Dermis blood vessel endothelial cell (primary cell): ENCODE results near the gene LGALS4. TPM values are rescaled to one million over a fixed set of nuclear protein-coding genes. Genes with fewer than 3 reads are reported as not detected.
"Not testable (repeated sequence)": the region's sequence is repeated elsewhere in the genome, so short reads cannot be mapped to it uniquely, and the experiment has no call there.

Experiments used
- DNase-seq: peaks from one replicate; pipeline ENCODE4 v3.0.0; 2010
- total RNA-seq: library from RNA; depleted of rRNA; stranded (reverse); fragments of >200 nt; gene quantifications from 2 replicates; pipeline ENCODE4 v1.2.3, GENCODE V29; 2014

LGALS4 gene
- total RNA-seq, 1 donor from 2014 or later, result not detected

- DNase-seq, result peak; percentile 55
Observed at GRCh38 chr19:38793177-38793576, 19.6 kb downstream of the LGALS4 start.

GRCh38 chr19:38792250-38793111 lies 20.3 kb downstream of the LGALS4 start:
- DNase-seq, result peak; percentile 59

GRCh38 chr19:38791451-38792064 lies 21.2 kb downstream of the LGALS4 start:
- DNase-seq, result not testable (repeated sequence)

GRCh38 chr19:38790507-38791403 lies 22.0 kb downstream of the LGALS4 start:
- not testable (repeated sequence) for DNase-seq

DNA sequence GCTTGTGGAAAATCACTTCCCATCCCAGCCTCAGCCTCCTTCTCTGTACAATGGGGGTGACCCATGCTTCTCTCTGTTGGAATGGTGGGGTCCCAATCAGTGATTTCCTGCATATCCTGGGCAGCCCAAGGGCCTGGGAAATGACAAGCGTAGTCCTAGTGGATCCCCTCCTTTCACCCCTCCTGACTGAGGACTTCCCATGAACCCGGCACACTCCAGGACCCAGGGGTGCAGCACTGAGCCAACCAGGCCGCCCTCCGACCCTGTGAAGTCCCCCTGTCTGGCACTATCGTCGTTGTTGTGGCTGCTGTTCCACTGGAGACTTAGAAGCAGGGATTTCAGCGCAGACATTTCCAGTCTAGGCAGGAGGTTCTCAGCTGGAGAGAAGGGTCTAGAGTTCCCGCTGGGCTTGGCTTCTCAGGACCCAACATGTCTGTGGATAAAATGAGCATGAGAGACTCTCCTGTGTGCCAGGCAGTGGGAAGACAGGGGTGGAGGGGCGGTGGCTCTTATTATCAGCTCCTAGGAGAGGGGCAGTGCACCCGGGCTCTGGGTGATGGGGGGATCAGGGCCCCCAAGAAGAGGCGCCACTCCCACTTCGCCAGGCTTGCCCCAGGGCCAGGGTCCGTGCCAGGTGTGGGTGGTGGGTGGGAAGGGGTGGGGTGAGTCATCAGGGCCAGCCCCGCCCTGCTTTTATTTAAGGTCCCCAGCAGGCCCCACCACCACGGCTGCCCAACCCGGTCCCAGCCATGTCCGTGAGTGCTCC lies 24.1 kb downstream of the LGALS4 start, which contains the start of gene LGALS7B:
LGALS7B (plus strand) TSS at position 723 of the 766 bp plus-strand sequence; CDS start at position 750, 27 bp downstream.
- DNase-seq, result no peak

- DNase-seq, result no peak
Observed at GRCh38 chr19:38786572-38787265, 26.0 kb downstream of the LGALS4 start.

DNA sequence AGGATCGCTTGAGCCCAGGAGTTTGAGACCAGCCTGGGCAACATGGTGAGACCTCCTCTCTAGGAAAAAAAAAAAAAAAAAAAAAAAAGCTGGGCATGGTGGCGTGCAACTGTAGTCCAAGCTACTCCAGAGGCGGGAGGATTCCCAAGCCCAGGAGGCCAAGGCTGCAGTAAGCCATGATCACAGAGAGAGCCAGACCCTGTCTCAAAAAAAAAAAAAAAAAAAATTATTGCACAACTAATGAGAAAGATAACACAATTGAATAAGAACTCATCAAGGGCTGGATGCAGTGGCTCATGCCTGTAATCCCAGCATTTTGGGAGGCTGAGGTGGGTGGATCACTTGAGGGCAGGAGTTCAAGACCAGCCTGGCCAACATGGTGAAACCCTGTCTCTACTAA lies 26.7 kb downstream of the LGALS4 start:
- DNase-seq, result not testable (repeated sequence)

- no peak for DNase-seq
Observed at GRCh38 chr19:38785187-38785699, 27.5 kb downstream of the LGALS4 start.

DNA sequence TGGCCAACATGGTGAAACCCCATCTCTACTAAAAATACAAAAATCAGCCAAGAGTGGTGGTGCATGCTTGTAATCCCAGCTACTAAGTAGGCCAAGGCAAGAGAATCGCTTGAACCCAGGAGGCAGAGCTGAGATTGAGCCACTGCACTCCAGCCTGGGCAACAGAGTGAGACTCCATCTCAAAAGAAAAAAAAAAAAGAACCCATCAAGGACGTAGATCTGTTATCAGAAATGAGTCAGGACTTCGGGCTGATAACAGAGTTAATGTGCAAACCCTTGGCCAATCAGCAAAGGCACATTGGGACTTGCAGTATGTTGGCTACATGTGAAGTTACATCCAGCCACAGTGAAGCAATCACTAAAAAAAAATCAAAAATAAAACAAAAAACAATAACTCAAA lies 28.5 kb downstream of the LGALS4 start:
- no peak for DNase-seq

DNA sequence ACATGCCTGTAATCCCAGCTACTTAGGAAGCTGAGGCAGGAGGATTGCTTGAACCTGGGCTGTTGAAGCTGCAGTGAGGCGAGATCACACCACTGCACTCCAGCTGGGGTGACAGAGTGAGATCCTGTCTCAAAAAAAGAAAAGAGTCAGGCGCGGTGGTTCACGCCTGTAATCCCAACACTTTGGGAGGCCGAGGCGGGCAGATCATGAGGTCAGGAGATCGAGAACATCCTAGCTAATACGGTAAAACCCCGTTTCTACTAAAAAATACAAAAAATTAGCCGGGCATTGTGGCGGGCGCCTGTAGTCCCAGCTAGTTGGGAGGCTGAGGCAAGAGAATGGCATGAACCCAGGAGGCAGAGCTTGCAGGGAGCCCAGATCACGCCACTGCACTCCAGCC lies 30.5 kb downstream of the LGALS4 start:
- DNase-seq, result not testable (repeated sequence)

DNA sequence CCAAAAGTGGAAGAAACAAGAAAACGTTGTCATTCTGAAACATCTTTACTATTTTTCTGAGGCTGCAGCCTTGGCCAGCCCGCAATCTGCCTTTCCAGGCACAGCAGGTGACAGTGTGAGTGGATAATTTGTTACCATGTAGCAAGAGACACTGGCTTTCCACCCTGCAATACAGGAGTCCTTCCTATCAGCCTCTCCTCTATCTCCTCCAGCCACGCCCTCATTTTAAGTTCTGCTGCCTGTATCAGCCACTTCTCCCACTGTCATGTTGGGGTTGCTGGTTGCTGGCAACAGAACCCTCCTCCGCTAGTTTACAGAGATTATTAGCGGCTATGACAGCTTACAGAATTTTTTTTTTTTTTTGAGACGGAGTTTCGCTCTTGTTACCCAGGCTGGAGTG lies 31.7 kb downstream of the LGALS4 start:
- DNase-seq, result no peak

GRCh38 chr19:38780443-38780842 lies 32.3 kb downstream of the LGALS4 start:
- no peak for DNase-seq

DNA sequence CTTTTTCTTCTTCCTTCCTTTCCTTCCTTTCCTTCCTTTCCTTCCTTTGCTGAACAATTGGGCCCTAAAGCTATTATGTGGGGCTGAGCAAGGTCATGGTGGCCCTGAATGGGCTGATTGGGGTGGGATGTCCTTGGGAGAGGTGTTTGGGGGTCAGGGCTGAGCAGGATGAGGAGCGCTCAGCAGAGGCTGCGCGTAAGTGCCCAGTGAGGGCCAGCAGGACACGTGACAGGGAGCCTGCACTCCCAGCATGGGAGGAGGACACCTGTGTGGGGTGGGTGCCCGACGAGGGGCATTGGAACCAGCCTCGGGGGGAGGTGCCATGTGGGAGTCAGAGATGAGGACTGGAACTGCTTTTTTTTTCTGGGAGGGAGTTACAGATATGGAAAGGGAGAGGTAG lies 34.0 kb downstream of the LGALS4 start:
- no peak for DNase-seq

DNA sequence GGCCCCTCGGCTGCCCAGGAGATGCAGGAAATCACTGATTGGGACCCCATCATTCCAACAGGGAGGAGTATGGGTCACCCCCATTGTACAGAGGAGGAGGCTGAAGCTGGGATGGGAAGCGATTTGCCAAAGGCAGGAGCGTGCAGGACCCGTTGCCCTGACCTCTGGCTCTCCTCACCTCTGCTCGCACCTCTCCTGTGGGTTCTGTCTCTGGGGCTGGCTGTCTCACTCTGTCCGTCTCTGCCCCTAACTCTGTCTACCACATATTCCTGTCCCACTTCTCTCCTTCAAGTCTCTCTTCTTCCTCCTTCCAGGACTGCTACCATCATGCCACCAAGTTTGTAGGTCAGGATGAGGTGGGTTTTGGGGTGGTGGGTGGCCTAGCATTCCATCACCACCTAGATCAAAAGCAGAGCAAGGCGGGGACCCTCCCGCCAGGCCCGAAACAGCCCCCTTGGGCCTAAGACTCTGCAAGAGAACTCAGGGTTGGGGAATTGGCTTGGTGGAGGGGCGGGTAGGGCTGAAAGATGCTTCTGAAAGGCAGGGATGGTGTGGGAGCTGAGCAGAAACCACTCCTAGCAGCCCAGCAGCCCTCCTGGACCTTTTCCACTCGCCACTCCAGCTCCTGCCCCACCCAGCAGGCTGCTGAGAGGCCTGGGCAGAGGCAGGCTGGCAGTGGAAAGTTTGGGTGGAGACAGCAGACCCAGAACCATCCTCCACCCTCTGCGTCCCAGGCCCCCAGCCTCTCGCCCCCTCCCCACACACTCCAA lies 38.4 kb downstream of the LGALS4 start:
- no peak for DNase-seq

DNA sequence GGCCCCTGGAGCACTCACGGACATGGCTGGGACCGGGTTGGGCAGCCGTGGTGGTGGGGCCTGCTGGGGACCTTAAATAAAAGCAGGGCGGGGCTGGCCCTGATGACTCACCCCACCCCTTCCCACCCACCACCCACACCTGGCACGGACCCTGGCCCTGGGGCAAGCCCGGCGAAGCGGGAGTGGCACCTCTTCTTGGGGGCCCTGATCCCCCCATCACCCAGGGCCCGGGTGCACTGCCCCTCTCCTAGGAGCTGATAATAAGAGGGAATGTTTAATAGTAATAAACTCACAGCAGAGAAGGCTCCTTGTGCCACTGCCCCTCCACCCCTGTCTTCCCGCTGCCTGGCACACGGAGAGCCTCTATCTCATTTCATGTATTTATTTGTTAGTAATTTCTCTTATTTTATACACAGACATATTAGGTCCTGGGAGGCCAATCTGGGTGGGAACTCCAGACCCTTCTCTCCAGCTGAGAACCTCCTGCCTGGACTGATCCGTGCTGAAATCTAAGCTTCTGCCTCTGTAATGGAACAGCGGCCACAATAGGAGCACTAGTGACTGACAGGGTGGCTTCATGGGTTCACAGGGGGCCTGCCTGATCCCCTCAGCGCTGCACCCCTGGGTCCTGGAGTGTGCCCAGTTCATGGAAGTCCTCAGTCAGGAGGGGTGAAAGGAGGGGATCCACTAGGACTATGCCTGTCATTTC lies 39.1 kb downstream of the LGALS4 start, which contains the start of gene LGALS7:
LGALS7 (minus strand) TSS at position 49 of the 709 bp plus-strand sequence; CDS start at position 24, 25 bp downstream.
- DNase-seq, result no peak

DNA sequence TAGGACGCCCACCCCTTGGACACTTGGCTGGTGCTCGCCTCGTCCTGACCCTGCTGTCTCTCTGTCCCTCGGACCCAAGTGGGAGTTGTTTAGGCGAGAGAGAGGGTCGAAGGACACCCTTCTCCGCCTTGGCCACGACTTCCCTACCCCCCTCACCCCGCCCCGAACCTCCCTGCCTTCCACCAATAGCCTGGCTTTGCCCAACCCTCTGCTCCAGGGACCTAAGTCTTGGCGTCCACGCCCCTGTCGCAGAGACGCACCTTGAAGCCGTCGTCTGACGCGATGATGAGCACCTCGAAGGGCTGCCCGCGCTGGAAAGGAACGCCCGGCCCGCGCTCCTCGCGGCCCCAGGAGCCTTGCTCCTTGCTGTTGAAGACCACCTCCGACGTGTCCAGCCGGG lies 41.2 kb downstream of the LGALS4 start:
- DNase-seq, result not testable (repeated sequence)

DNA sequence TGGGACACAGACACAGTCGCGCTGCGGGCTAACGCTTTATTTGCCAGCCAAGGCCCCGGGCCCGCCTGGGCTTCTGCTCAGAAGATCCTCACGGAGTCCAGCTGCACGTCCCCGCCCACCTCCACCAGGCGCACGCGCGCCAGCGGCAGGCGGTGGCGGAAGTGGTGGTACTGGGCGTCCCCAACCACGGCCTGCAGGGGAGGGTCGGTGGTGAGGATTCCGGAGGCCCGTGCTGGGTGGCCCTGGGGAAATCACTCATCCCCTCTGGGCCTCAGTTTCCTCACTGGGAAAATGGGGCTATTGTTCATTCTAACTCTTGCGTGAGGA lies 41.8 kb downstream of the LGALS4 start:
- not testable (repeated sequence) for DNase-seq

DNA sequence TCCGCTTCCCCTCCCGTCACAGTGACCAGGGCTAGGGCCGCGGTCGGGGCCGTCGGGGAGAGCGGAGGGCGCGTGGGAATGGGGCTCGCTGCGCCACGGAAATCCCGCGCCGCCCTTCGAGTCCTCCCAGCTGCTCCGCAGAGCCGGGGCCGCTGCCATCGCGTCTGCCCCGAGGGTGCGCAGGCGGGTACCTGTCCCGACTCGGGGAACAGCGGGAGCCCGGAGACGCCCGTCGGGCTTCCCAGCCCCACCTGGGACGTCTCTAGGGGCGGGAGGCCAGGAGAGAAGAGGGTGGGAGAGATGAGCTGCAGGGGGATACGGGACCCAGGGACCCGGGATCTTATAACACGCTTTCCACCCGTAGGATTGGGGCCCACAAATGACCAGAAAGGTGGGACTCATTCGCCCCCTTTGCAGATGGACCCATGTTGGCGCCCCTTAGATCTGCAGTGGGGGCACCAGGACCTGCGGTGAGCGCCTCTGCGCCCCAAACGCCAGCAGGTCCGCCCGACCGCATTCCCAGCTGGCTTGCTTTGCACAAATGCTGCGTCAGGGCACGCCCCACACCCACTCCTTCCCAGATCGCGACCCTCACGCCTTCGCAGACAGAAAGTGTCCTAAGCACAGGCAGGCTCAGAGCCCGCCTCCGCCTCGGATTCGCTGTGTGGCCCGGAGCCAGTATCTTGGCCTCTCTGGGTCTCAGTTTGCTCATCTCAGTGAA lies 42.4 kb downstream of the LGALS4 start:
- DNase-seq, result not testable (repeated sequence)

DNA sequence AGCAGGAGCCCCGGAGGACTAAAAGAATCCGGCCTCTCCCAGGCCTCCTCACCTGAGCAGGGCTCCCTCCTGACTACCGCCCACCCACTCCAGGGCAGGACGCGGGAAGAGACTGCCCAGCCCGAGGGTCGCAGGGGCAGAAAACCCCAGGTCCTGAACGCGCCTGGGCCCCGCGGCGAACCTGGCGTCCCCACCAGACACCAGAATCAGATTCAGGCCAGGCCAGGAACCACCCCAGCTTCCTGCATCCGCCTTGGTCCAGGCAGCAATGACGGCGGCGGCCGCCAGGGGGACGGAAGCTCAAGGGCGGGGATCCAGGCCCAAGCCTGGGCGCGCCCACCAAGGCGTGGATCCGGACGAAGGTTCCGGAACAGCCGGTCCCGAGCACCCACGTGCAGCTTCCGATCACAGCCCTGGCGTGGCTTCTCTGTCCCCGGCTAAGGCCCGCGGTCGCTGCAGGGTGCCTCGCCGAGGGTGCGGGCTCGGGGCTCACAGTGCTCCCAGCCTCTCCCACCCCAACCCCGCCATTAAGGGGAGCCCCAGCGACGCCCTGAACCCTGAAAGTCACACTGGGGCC lies 43.0 kb downstream of the LGALS4 start:
- peak; percentile 87 for DNase-seq
